ENCODE measurements around the gene TRAPPC3L.

GRCh38 chr6:116452531-116452930, 93.0 kb downstream of the TRAPPC3L start:
- TF ChIP-seq CTCF (IDR thresholded peaks at IDR 0.05; ENCODE audit: low read depth, low read length) = no peak
- TF ChIP-seq EZH2phosphoT487 (IDR thresholded peaks at IDR 0.05; ENCODE audit: low read depth) = no peak
